ENCODE measurements around the gene CASQ1.

DNA sequence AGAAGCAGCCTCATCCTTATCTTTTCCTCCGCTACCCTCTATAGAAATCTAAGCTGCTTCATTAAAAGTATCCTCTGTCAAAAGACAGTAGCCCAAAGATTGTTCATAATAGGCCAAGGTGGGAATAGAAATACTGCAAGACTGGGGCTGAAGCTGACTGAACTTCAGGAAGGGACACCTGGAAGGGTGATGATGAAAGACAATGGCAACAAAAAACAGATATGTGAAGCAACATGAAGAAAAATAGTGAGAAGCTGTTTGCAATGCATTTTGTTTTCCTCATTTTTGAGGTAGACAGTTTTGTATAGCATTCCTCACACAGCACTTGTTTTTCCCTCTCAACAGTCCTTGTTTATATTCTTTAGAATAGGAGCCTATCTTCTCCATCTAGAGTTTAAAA, 55.1 kb downstream of the CASQ1 start:
- TF ChIP-seq, protein P1, sequence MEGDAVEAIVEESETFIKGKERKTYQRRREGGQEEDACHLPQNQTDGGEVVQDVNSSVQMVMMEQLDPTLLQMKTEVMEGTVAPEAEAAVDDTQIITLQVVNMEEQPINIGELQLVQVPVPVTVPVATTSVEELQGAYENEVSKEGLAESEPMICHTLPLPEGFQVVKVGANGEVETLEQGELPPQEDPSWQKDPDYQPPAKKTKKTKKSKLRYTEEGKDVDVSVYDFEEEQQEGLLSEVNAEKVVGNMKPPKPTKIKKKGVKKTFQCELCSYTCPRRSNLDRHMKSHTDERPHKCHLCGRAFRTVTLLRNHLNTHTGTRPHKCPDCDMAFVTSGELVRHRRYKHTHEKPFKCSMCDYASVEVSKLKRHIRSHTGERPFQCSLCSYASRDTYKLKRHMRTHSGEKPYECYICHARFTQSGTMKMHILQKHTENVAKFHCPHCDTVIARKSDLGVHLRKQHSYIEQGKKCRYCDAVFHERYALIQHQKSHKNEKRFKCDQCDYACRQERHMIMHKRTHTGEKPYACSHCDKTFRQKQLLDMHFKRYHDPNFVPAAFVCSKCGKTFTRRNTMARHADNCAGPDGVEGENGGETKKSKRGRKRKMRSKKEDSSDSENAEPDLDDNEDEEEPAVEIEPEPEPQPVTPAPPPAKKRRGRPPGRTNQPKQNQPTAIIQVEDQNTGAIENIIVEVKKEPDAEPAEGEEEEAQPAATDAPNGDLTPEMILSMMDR (IDR thresholded peaks at IDR 0.05 in 4 of 5, conservative IDR thresholded peaks at IDR 0.05 in 1 of 5) = no peak
- TF ChIP-seq POLR2A (IDR thresholded peaks at IDR 0.05) = no peak
